H1 (cell line): Measurements from ENCODE around the gene JAG1. TPM values are rescaled to one million over a fixed set of nuclear protein-coding genes. Genes with fewer than 3 reads are reported as not detected.

Source experiments
- CTCF ChIA-PET: fragments of 300-600 bp; sonication (Branson Sonifier 250); formaldehyde crosslinking; loops from one replicate; lab custom pipeline; 2021; ENCODE audit not compliant: partially characterized antibody; lab: Charles Lee
- POLR2A ChIA-PET: fragments of 300-600 bp; sonication (Branson Sonifier 250); formaldehyde crosslinking; loops from one replicate; lab custom pipeline; 2021; ENCODE audit warnings: inconsistent platforms; ENCODE audit not compliant: partially characterized antibody; lab: Charles Lee
- DNase-seq, 2 experiments: peaks; one replicate each; pipeline versions ENCODE4 v3.0.0 to v3.0.0-alpha.2; 2010 to 2022; ENCODE audit warnings: low spot score in 2 of 2, low read depth in 1 of 2, mixed read lengths in 1 of 2
- FAIRE-seq: peaks from 2 replicates; lab custom pipeline; 2011; peaks lifted over from hg19 to GRCh38; lab: Jason Lieb, UNC
- H2AFZ ChIP-seq: 2 replicates; pipeline ENCODE4 v1.8.1; 2012; ENCODE audit warnings: low read length, inconsistent platforms
- H2AK5ac ChIP-seq: 2 replicates; pipeline ENCODE4 v1.6.1; 2013; ENCODE audit warnings: low read depth, low read length
- H2BK120ac ChIP-seq: replicated peaks from 2 replicates; pipeline ENCODE3; 2013; ENCODE audit warnings: low read depth, low read length, inconsistent platforms
- H2BK12ac ChIP-seq: 2 replicates; pipeline ENCODE4 v1.6.1; 2013; ENCODE audit warnings: low read depth, low read length
- H2BK15ac ChIP-seq: 2 replicates; pipeline ENCODE4 v1.6.1; 2013; ENCODE audit warnings: low read length
- H2BK20ac ChIP-seq: 2 replicates; pipeline ENCODE4 v1.6.1; 2013; ENCODE audit warnings: low read length
- H2BK5ac ChIP-seq: 2 replicates; pipeline ENCODE4 v1.6.1; 2013; ENCODE audit warnings: low read depth, low read length
- H3K14ac ChIP-seq: 2 replicates; pipeline ENCODE4 v1.6.1; 2013; ENCODE audit warnings: inconsistent platforms; ENCODE audit not compliant: insufficient read length
- H3K18ac ChIP-seq: 2 replicates; pipeline ENCODE4 v1.6.1; 2013; ENCODE audit warnings: low read length; ENCODE audit errors: extremely low read depth
- H3K23ac ChIP-seq: 2 replicates; pipeline ENCODE4 v1.6.1; 2013; ENCODE audit warnings: inconsistent platforms; ENCODE audit not compliant: insufficient read length
- H3K23me2 ChIP-seq: 2 replicates; pipeline ENCODE4 v1.6.1; 2013; ENCODE audit warnings: low read depth, low read length
- H3K27ac ChIP-seq: 2 replicates; pipeline ENCODE4 v1.6.1; 2011; ENCODE audit warnings: low read depth, low read length, inconsistent platforms
- H3K27me3 ChIP-seq, 4 experiments: replicated peaks in 1 of 4; 1 replicate in 1 of 4; 2 replicates in 3 of 4; pipeline versions ENCODE4 v1.6.1 to v1.8.1; 2011 to 2013; ENCODE audit warnings: low read length in 3 of 4, mild to moderate bottlenecking in 3 of 4, inconsistent platforms in 2 of 4, mixed read lengths in 2 of 4, moderate library complexity in 1 of 4; ENCODE audit not compliant: control insufficient read depth in 3 of 4, insufficient read depth in 3 of 4; ENCODE audit errors: extremely low read depth in 1 of 4
- H3K36me3 ChIP-seq, 4 experiments: 2 replicates each; pipeline versions ENCODE4 v1.6.1 to v1.8.1; 2011 to 2013; ENCODE audit warnings: mild to moderate bottlenecking in 4 of 4, low read length in 3 of 4, moderate library complexity in 2 of 4, control low read depth in 1 of 4, inconsistent platforms in 1 of 4; ENCODE audit not compliant: insufficient read depth in 4 of 4, control insufficient read depth in 2 of 4
- H3K4ac ChIP-seq: replicated peaks from 2 replicates; pipeline ENCODE3; 2013; ENCODE audit warnings: low read length, low read depth, mixed read lengths, inconsistent platforms; ENCODE audit not compliant: insufficient read length
- H3K4me1 ChIP-seq, 4 experiments: replicated peaks in 1 of 4; 1 replicate in 1 of 4; 2 replicates in 3 of 4; pipeline versions ENCODE4 v1.6.1 to v1.8.1; 2011 to 2013; ENCODE audit warnings: low read length in 3 of 4, inconsistent platforms in 2 of 4, mixed read lengths in 1 of 4; ENCODE audit not compliant: insufficient read depth in 4 of 4, control insufficient read depth in 3 of 4
- H3K4me2 ChIP-seq, 2 experiments: 2 replicates each; pipeline versions ENCODE4 v1.6.1 to v1.8.1; 2011 to 2013; ENCODE audit warnings: low read depth in 2 of 2, low read length in 2 of 2, control low read depth in 1 of 2, inconsistent platforms in 1 of 2, mild to moderate bottlenecking in 1 of 2; ENCODE audit not compliant: insufficient read depth in 1 of 2
- H3K4me3 ChIP-seq, 4 experiments: fragments of 200-600, 300-600 bp in 1 of 4; sonication (generic), shearing (Covaris generic), sonication (Bioruptor Twin) in 1 of 4; 2 replicates each; pipeline versions ENCODE4 v1.5.1 to v1.8.1; 2011 to 2016; ENCODE audit warnings: low read length in 4 of 4, low read depth in 3 of 4, control low read depth in 2 of 4, inconsistent platforms in 2 of 4, mild to moderate bottlenecking in 2 of 4, mixed read lengths in 1 of 4, moderate library complexity in 1 of 4; ENCODE audit not compliant: insufficient read depth in 2 of 4; ENCODE audit errors: extremely low read depth in 1 of 4
- H3K56ac ChIP-seq: replicated peaks from 2 replicates; pipeline ENCODE3; 2013; ENCODE audit warnings: low read depth, mild to moderate bottlenecking, mixed read lengths, low read length, inconsistent platforms; ENCODE audit not compliant: insufficient read length
- H3K79me1 ChIP-seq: 2 replicates; pipeline ENCODE4 v1.6.1; 2013; ENCODE audit warnings: low read depth, low read length, control low read depth
- H3K79me2 ChIP-seq, 2 experiments: 2 replicates each; pipeline versions ENCODE4 v1.6.1 to v1.8.1; 2012 to 2013; ENCODE audit warnings: low read length in 2 of 2, mild to moderate bottlenecking in 2 of 2, inconsistent platforms in 1 of 2; ENCODE audit not compliant: insufficient read depth in 2 of 2, control insufficient read depth in 1 of 2
- H3K9ac ChIP-seq, 4 experiments: replicated peaks in 1 of 4; 1 replicate in 1 of 4; 2 replicates in 3 of 4; pipeline versions ENCODE4 v1.6.1 to v1.8.1; 2011 to 2013; ENCODE audit warnings: low read depth in 3 of 4, low read length in 3 of 4, control low read depth in 2 of 4, mild to moderate bottlenecking in 2 of 4, moderate library complexity in 2 of 4, inconsistent platforms in 1 of 4; ENCODE audit errors: extremely low read depth in 1 of 4
- H3K9me3 ChIP-seq, 2 experiments: 2 replicates each; pipeline versions ENCODE4 v1.6.1 to v1.8.1; 2012 to 2013; ENCODE audit warnings: mild to moderate bottlenecking in 2 of 2, moderate library complexity in 2 of 2, control low read depth in 1 of 2, inconsistent platforms in 1 of 2, low read depth in 1 of 2, low read length in 1 of 2, mixed read lengths in 1 of 2; ENCODE audit not compliant: insufficient read depth in 2 of 2
- H4K20me1 ChIP-seq, 2 experiments: replicated peaks in 1 of 2; 2 replicates each; pipeline versions ENCODE3 to v1.8.1; 2011 to 2013; ENCODE audit warnings: inconsistent platforms in 2 of 2, low read length in 2 of 2, mild to moderate bottlenecking in 1 of 2; ENCODE audit not compliant: insufficient read depth in 2 of 2, control insufficient read depth in 1 of 2
- H4K5ac ChIP-seq: 2 replicates; pipeline ENCODE4 v1.6.1; 2013; ENCODE audit warnings: low read length, low read depth, mixed read lengths, inconsistent platforms; ENCODE audit not compliant: insufficient read length
- H4K8ac ChIP-seq: 2 replicates; pipeline ENCODE4 v1.8.0; 2013; ENCODE audit warnings: mild to moderate bottlenecking, moderate library complexity, low read length, inconsistent platforms; ENCODE audit not compliant: insufficient read depth; ENCODE audit errors: extremely low read depth
- H4K91ac ChIP-seq: replicated peaks from 2 replicates; pipeline ENCODE3; 2013; ENCODE audit warnings: low read length, mixed read lengths, inconsistent platforms; ENCODE audit not compliant: insufficient read length
- BRCA1 ChIP-seq: IDR thresholded peaks from 2 replicates; pipeline ENCODE4 v1.6.1; 2012; ENCODE audit warnings: low read depth, low read length, improper control_type of control experiment
- CEBPB ChIP-seq: IDR thresholded peaks from 2 replicates; pipeline ENCODE4 v1.6.1; 2012; ENCODE audit warnings: low read depth, low read length
- E2F6 ChIP-seq: IDR thresholded peaks from 2 replicates; pipeline ENCODE4 v1.6.1; 2012; ENCODE audit warnings: inconsistent platforms
- JUND ChIP-seq: IDR thresholded peaks from 2 replicates; pipeline ENCODE4 v1.6.1; 2011; ENCODE audit warnings: mild to moderate bottlenecking, improper control_type of control experiment, low read length
- KDM1A ChIP-seq: fragments of 200-600, 300-600 bp; sonication (generic); IDR thresholded peaks from 2 replicates; pipeline ENCODE4 v1.7.1; 2016; ENCODE audit warnings: mild to moderate bottlenecking, low read length, borderline replicate concordance
- NRF1 ChIP-seq: IDR thresholded peaks from 2 replicates; pipeline ENCODE4 v1.6.1; 2011; ENCODE audit warnings: mild to moderate bottlenecking, low read depth, low read length, improper control_type of control experiment
- POLR2A ChIP-seq, 2 experiments: IDR thresholded peaks; 1 replicate in 1 of 2; 2 replicates in 1 of 2; pipeline ENCODE4 v1.6.1; 2011; ENCODE audit warnings: low read depth in 2 of 2, low read length in 2 of 2, mild to moderate bottlenecking in 2 of 2; ENCODE audit errors: control extremely low read depth in 1 of 2
- POLR2AphosphoS5 ChIP-seq: IDR thresholded peaks from 2 replicates; pipeline ENCODE4 v1.6.1; 2011; ENCODE audit warnings: low read depth, low read length
- WGBS, 2 experiments: shearing (Covaris generic) in 1 of 2; methylation state at CpG; one replicate each; pipeline versions ENCODE4 v1.1.6 to v1.1.7; 2013 to 2015; ENCODE audit warnings: low lambda C conversion rate in 2 of 2, mixed read lengths in 2 of 2, inconsistent platforms in 1 of 2, low coverage in 1 of 2, missing lambda C conversion rate in 1 of 2; ENCODE audit not compliant: insufficient replicate concordance in 2 of 2, insufficient coverage in 1 of 2, insufficient read length in 1 of 2; ENCODE audit errors: extremely low coverage in 1 of 2, missing lambda C conversion rate in 1 of 2; 5-methylcytosine and 5-hydroxymethylcytosine counted together
- long read RNA-seq, 2 experiments: library from RNA in 1 of 2; library from capped mRNA in 1 of 2; stranded (forward); transcript quantifications; one replicate each; pipeline ENCODE4 v2.0.0, GENCODE V29; 2021; ENCODE audit warnings: inconsistent platforms in 1 of 2
- polyA minus RNA-seq, 3 experiments: library from RNA; depleted of rRNA, polyadenylated mRNA; stranded (reverse); fragments of >200 nt; gene quantifications; 1 replicate in 2 of 3; 2 replicates in 1 of 3; pipeline ENCODE4 v1.2.3, GENCODE V29; 2011
- polyA plus RNA-seq, 7 experiments: library from polyadenylated mRNA; depleted of rRNA in 3 of 7; stranded (reverse) in 5 of 7; unstranded in 2 of 7; fragments of >200 nt in 5 of 7; fragments of 200-250 nt in 2 of 7; gene quantifications; 1 replicate in 5 of 7; 2 replicates in 1 of 7; 4 replicates in 1 of 7; pipeline versions ENCODE4 v1.2.1 to v1.2.3, GENCODE V29; 2011 to 2013; ENCODE audit warnings: missing spikeins in 2 of 7, mixed read lengths in 2 of 7
- total RNA-seq: library from RNA; stranded (reverse); fragmentation: NEBNext Ultra II Directional; extraction: Animal tissue kit (Norgen Biotek cat#: 25700); gene quantifications from 2 replicates; pipeline ENCODE4 v1.2.1, GENCODE V29; 2021

Gene JAG1
- 27.3 and 29.1 TPM in 2 replicates for total RNA-seq
- polyA plus RNA-seq (2011; rRNA removed), result 13.5 and 19.7 TPM in 2 replicates
- 18.4 TPM for polyA plus RNA-seq (2011; cell fraction: cytosol; rRNA removed)
- 65.7 TPM for polyA plus RNA-seq (2011; cell fraction: nucleus; rRNA removed)
- polyA plus RNA-seq (2012, experiment 1 of 2), result 19.6 to 22.8 TPM (median 21.2 TPM) in 4 replicates
- 6.3 TPM for polyA plus RNA-seq (2012, experiment 2 of 2)
- polyA plus RNA-seq (2013, experiment 1 of 2), result 18.1 TPM
- 15.5 TPM for polyA plus RNA-seq (2013, experiment 2 of 2)
- polyA minus RNA-seq (2011; rRNA and poly(A)+ RNA removed), result 83.6 and 86.3 TPM in 2 replicates
- 65.6 TPM for polyA minus RNA-seq (2011; cell fraction: cytosol; rRNA and poly(A)+ RNA removed)
- polyA minus RNA-seq (2011; cell fraction: nucleus; rRNA and poly(A)+ RNA removed), result 76.8 TPM
- long read RNA-seq, experiment 1, partial matches to known transcripts, result 3 of 6 reads
- long read RNA-seq, experiment 1, other reads (novel, unspliced or antisense), result 3 of 6 reads
- long read RNA-seq, experiment 2, partial matches to known transcripts, result 0 of 9 reads
- long read RNA-seq, experiment 2, other reads (novel, unspliced or antisense), result 9 of 9 reads

DNA sequence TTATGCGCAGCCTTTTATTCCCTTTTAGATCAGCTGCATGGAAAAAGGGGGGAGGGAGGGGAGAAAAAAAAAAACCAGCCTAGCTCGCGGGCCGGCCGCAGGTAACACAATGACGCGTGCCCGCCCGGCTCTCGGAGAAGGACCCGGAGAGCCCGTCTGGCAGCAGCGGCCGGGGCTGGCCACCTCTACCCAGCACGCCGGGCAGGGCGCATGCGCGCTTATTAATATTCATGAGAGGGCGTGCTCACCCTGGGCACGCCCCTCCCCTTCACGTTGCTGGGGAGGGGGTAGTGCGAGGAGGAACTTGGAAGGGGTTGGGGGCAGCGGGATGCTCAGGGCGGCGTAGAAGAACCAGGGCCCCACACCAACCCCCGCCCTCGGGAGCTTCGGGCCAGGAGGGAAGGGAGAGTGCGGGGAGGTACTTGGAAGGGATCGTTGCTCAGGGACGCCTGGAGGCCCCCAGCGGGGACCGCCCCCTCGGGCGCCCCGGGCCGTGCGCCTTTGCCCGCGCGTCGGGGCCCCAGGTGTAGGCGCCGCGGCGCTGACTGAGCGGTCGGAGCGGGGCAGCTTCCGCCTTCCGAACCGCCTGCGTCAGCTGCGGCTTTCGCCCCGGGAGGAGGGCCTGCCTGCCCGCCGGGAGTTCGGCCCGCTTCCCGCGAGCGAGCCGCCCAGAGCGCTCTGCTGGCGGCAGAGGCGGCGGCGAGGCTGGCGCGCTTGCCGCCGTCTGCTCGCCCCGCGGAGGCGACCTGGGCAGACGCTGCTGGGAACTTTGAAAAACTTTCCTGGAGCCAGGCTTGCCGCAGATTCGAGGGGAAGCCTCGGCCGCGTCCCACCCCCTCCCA, at the start of gene JAG1:
TSS of gene JAG1 (minus strand) at position 158 of the 842 bp plus-strand sequence. CDS start 469 bp downstream, outside the sequence.
- Histone ChIP-seq H3K4me3 (peak within 1 kb of the TSS; percentile 48 to 86 (median 79)), H2BK12ac (peak within 1 kb of the TSS; percentile 80), H2BK120ac (no peak within 1 kb of the TSS), H2BK15ac (peak within 1 kb of the TSS; percentile 46; the same call in 1 of the 2 replicates), H3K4me2 (peak within 1 kb of the TSS; percentile 64 to 82), H3K23me2 (peaks cover 19% of the 10 kb centered on the region), H2AFZ (peak within 1 kb of the TSS; percentile 61; the same call in 1 of the 2 replicates), H3K36me3 (peaks cover 0 to 7% (median 0%) of the 10 kb centered on the region in 4 experiments; a peak in 2 of 8 replicates), H2BK5ac (0 out of 2 replicates have a peak within 1 kb of the TSS, but pooled peaks have one; percentile 66), H3K4me1 (peaks cover 0 to 19% (median 11%) of the 10 kb centered on the region in 4 experiments; a peak in 6 of 7 replicates), H3K18ac (peak within 1 kb of the TSS; percentile 71), H3K79me1 (no peaks in the 10 kb centered on the region; the same call in 1 of the 2 replicates), H3K27ac (peak within 1 kb of the TSS; percentile 87), H2BK20ac (no peak within 1 kb of the TSS), H4K20me1 (peaks cover 0 to 4% of the 10 kb centered on the region in 2 experiments), H3K79me2 (peaks cover 0 to 36% of the 10 kb centered on the region in 2 experiments; a peak in 3 of 4 replicates), H4K91ac (peak within 1 kb of the TSS; percentile 83), H3K9ac (peak within 1 kb of the TSS; percentile 56 to 85 (median 79); a peak in 6 of 7 replicates), H3K23ac (no peak within 1 kb of the TSS), H3K56ac (peak within 1 kb of the TSS; percentile 55), H3K4ac (peak within 1 kb of the TSS; percentile 21), H4K5ac (peak within 1 kb of the TSS; percentile 69), H3K14ac (no peak within 1 kb of the TSS), H3K9me3 (no peaks in the 10 kb centered on the region), H3K27me3 (no peaks in the 10 kb centered on the region; a peak in 1 of 7 replicates), H2AK5ac (no peak within 1 kb of the TSS), H4K8ac (peak within 1 kb of the TSS; percentile 86)
- POLR2A ChIA-PET, result interaction anchor here (0.8 to 2.4 kb wide), 9 partner anchors 9 to 253 kb away, joined by 3 to 8 read pairs (median 4); no protein-coding TSS in a partner anchor
- WGBS, 2 experiments, result 2% methylated on average over 54 of the region's 84 CpGs; no CpG with 5 or more reads in 1 of the 2 experiments
- CTCF ChIA-PET, result interaction anchor here (0.6 to 4.2 kb wide), 18 partner anchors 9 to 870 kb away, joined by 3 to 23 read pairs (median 3); no protein-coding TSS in a partner anchor
- DNase-seq, result peak; percentile 91 to 95
- FAIRE-seq, result no peak
- no peak for TF ChIP-seq E2F6
- peak; percentile 60 for TF ChIP-seq POLR2AphosphoS5
- TF ChIP-seq CEBPB, result no peak
- peak; percentile 60 for TF ChIP-seq NRF1
- peak; percentile 58 to 74 for TF ChIP-seq POLR2A (IDR thresholded peaks at IDR 0.05; ENCODE audit: control extremely low read depth in 1 of 2, low read depth in 2 of 2, low read length in 2 of 2)
- TF ChIP-seq JUND, result no peak
- no peak for TF ChIP-seq BRCA1
- TF ChIP-seq KDM1A, result no peak
